Upper lobe of right lung (tissue), 1 donor: ENCODE data around the gene FN1. TPM values are rescaled to one million over a fixed set of nuclear protein-coding genes. Genes with fewer than 3 reads are reported as not detected.

Experiments used
- ATAC-seq: fragments of 200-7000 bp; cut with Tn5 transposase; one replicate; pipeline ENCODE4 v1.9.1; 2020; ENCODE audit warnings: mild to moderate bottlenecking, moderate library complexity
- DNase-seq: peaks from one replicate; pipeline ENCODE4 v3.0.0-alpha.2; 2020
- H3K27ac ChIP-seq: fragments of 200-600 bp; one replicate; pipeline ENCODE4 v1.8.0; 2022
- H3K27me3 ChIP-seq: fragments of 200-600 bp; one replicate; pipeline ENCODE4 v1.8.0; 2022; ENCODE audit warnings: mild to moderate bottlenecking
- H3K36me3 ChIP-seq: fragments of 200-600 bp; one replicate; pipeline ENCODE4 v1.8.0; 2022
- H3K4me1 ChIP-seq: fragments of 200-600 bp; one replicate; pipeline ENCODE4 v1.8.0; 2022
- H3K4me3 ChIP-seq: fragments of 200-600 bp; one replicate; pipeline ENCODE4 v1.8.0; 2022; ENCODE audit warnings: mild to moderate bottlenecking
- H3K9me3 ChIP-seq: fragments of 200-600 bp; one replicate; pipeline ENCODE4 v1.8.0; 2022
- CTCF ChIP-seq: fragments of 200-600 bp; IDR thresholded peaks from one replicate; pipeline ENCODE4 v1.8.0; 2022; ENCODE audit warnings: antibody characterized with exemption
- intact Hi-C: fragments of 100-400 bp; cut with DNase I; formaldehyde crosslinking; loops from one replicate; pipeline ENCODE4 v1.11.0; 2022
- total RNA-seq: library from RNA; stranded (reverse); fragmentation: NEBNext Ultra II Directional; extraction: Animal tissue kit (Norgen Biotek cat#: 25700); gene quantifications from one replicate; pipeline ENCODE4 v1.2.1, GENCODE V29; 2021
- donor health status: DM: no; HTN: yes; CAD: no; lungs with severe emphysema.

The FN1 gene
- total RNA-seq, 1 donor from 2014 or later: 955 TPM

DNA sequence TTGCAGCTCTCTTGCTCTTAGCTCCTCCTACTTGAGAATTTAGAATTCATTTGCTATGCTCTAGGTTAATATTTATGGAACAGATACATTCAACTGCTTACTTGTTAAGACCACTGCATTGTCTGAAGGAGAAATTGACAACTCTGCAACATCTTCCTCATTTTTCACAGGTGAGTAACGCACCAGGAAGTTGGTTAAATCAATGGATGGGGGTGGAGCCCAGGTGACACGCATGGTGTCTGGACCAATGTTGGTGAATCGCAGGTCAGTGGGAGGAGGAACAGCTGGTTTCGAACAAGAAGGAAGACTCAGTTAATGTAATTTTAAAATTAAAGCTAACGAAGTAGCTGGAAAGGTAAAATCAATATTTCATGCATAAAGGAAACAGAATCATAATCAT lies 44.3 kb downstream of the FN1 start:
- Histone ChIP-seq H3K27ac (no peak overlapping the region), H3K4me3 (no peak overlapping the region), H3K9me3 (no peaks in the 10 kb centered on the region), H3K36me3 (peaks cover 72% of the 10 kb centered on the region), H3K27me3 (no peaks in the 10 kb centered on the region), H3K4me1 (no peaks in the 10 kb centered on the region)
- intact Hi-C loops: no loop called here
- no peak for TF ChIP-seq CTCF
- ATAC-seq (no peak), DNase-seq (no peak)

DNA sequence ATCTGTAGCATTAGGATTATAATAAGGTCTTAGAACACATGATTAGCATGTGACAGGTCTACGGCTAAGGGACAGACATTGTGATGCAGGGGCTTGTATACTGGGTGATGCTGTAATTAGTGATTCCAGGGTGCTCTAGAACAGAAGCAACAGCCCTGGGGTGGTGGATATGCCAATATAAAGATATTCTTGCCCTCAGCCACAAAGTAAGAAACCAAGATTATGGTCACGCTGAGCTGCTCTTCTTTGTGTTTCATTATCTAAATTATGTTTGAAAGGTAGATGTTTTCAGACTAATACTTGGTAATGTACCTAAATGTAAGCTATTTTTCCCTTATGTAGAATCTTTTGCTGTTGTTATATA lies 45.3 kb downstream of the FN1 start:
- H3K9me3 ChIP-seq: no peaks in the 10 kb centered on the region
- ATAC-seq (no peak), DNase-seq (no peak)
- no peak overlapping the region for H3K4me3 ChIP-seq
- H3K27me3 ChIP-seq: no peaks in the 10 kb centered on the region
- TF ChIP-seq CTCF: no peak
- intact Hi-C loops: no loop called here
- peaks cover 78% of the 10 kb centered on the region for H3K36me3 ChIP-seq
- H3K4me1 ChIP-seq: no peaks in the 10 kb centered on the region
- H3K27ac ChIP-seq: no peak overlapping the region

GRCh38 chr2:215388002-215388728 lies 47.7 kb downstream of the FN1 start:
- H3K36me3 ChIP-seq: peaks cover 77% of the 10 kb centered on the region
- intact Hi-C loops: no loop called here
- no peak overlapping the region for H3K27ac ChIP-seq

DNA sequence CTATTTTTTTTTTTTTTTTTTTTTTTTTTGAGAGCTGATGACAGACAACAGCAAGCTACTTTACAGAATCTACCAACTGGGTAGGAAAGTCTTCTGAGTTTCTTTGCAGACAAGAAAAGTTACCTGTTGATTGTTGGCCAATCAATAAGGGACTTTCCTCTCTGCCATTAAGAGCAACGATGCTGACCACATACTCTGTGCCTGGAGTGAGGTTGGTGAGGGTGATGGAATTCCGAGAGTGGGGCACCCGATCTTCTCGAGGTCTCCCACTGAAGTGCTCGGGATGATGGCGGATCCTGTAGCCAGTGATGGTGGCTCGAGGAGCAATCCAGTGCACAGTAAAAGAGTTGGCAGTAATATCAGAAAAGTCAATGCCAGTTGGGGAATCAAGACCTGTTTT lies 49.3 kb downstream of the FN1 start:
- no peak for TF ChIP-seq CTCF
- H3K9me3 ChIP-seq: no peaks in the 10 kb centered on the region
- DNase-seq: no peak
- no peaks in the 10 kb centered on the region for H3K4me1 ChIP-seq
- H3K27ac ChIP-seq: no peak overlapping the region
- no peaks in the 10 kb centered on the region for H3K27me3 ChIP-seq
- H3K4me3 ChIP-seq: no peak overlapping the region
- no peak for ATAC-seq
- H3K36me3 ChIP-seq: peaks cover 77% of the 10 kb centered on the region
- intact Hi-C loops: no loop called here

More at GRCh38 chr2:215388002-215388728, 47.7 kb downstream of the FN1 start:
- no peaks in the 10 kb centered on the region for H3K9me3 ChIP-seq
- H3K27me3 ChIP-seq: no peaks in the 10 kb centered on the region
- no peak overlapping the region for H3K4me3 ChIP-seq
- TF ChIP-seq CTCF: no peak
- H3K4me1 ChIP-seq: no peaks in the 10 kb centered on the region
- no peak for ATAC-seq
- DNase-seq: no peak

DNA sequence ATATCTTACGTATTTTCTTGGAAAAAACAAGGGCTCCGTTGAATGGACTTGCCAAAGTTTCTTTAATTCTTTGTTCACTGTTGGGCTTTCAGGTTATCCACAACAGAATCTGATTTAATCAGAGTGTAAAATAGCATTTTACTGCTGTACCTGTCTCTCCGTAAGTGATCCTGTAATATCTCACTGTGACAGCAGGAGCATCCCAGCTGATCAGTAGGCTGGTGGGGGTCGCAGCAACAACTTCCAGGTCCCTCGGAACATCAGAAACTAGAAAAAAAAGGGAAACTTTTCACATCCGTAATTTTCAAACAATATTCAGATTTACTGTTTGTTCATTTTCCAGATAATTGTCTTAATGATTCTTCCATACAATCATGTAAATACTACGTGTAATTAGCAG lies 51.2 kb downstream of the FN1 start:
- Histone ChIP-seq H3K27ac (no peak overlapping the region), H3K9me3 (no peaks in the 10 kb centered on the region), H3K4me3 (no peak overlapping the region), H3K4me1 (no peaks in the 10 kb centered on the region), H3K36me3 (peaks cover 83% of the 10 kb centered on the region), H3K27me3 (no peaks in the 10 kb centered on the region)
- DNase-seq (no peak), ATAC-seq (no peak)
- no peak for TF ChIP-seq CTCF
- intact Hi-C loops: no loop called here
